ENCODE data around the gene LYSMD1.

- no peak for TF ChIP-seq EZH2 (IDR thresholded peaks at IDR 0.05)
- TF ChIP-seq POLR2AphosphoS5 (IDR thresholded peaks at IDR 0.05; ENCODE audit: borderline replicate concordance, low read depth, low read length), result no peak
- no peak for TF ChIP-seq FOXP2 (optimal IDR thresholded peaks at IDR 0.05; ENCODE audit: control extremely low read depth, extremely low read length, insufficient read depth)
These were observed 45.1 kb upstream of the LYSMD1 start for GRCh38 chr1:151210830-151211229.

Data from SK-N-MC (cell line).